GM21717 (cell line): ENCODE results near the gene SRBD1.

Experiments
- ATAC-seq: cut with Tn5 transposase; IDR thresholded peaks from one replicate; pipeline ENCODE4 v1.9.1; 2021; ENCODE audit warnings: mild to moderate bottlenecking, moderate library complexity; ENCODE audit not compliant: unreplicated experiment

SRBD1 gene

DNA sequence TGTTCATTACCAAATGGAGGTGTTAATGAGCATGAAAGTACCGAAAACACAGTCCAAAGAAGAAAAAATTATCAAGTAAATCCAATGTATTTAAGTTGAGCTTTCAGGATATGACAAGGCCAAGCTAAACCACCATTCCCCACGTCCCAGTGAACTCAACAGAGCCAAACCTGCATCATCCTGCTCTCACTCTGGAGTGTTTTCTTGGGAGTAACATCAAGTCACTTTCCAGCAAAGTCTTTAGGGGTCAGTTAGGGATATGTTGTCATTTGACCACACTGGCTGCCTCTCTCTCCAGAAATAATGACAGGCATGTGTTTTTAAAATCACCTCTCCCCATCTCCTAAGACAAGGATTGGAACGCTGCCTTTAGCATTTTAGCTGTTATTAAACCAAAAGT lies 140.5 kb downstream of the SRBD1 start:
- no peak for ATAC-seq

DNA sequence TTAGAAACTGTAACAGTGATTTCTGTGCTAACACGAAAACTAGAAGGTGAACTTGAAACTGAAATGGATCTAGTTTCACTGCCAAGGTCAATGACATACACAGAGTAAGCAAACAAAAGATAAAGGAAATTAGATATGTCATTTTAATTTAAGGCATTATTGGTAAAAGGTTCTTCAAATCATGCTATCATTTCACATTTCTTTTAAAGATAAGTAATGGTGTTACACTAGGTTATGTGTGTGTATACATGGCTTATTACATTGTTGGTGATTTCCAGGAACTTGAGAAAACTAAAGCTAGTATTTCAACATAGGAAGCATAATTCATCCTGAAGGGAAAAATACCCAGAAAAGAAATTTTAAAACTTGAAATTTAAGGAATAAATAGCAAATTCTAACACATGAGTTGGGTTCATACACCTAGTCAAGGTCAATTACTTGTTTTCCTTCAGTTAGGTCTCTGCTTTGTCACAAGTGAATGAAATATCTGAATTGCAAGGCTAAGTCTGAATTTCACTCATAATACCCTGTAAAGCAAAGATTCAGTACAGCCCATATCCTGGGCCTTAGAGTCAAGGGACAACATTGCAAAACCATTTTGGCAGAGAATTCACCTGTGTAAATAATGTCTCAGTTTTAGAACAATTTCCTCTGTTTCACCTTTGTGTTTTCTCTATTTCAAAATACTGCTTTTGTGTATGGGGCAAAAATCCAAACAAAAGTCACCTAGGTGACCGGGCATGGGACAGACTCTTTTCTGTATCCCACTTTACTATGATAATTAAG lies 141.6 kb downstream of the SRBD1 start:
- ATAC-seq, result no peak

DNA sequence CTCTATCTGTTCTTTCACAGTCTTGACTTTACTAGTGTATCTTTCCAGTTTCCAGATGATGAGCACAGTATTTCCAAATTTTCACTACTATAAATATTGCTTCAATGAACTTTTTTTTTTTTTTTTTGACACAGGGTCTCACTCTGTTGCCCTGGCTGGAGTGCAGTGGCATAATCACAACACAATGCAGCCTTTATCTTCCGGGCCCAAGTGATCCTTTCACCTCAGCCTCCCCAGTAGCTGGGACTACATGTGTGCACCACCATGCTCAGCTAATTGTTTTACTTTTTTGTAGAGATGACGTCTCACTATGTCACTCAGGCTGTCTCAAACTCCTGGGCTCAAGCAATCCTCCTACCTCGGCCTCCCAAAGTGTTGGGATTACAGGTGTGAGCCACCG lies 142.8 kb downstream of the SRBD1 start:
- ATAC-seq, result no peak

DNA sequence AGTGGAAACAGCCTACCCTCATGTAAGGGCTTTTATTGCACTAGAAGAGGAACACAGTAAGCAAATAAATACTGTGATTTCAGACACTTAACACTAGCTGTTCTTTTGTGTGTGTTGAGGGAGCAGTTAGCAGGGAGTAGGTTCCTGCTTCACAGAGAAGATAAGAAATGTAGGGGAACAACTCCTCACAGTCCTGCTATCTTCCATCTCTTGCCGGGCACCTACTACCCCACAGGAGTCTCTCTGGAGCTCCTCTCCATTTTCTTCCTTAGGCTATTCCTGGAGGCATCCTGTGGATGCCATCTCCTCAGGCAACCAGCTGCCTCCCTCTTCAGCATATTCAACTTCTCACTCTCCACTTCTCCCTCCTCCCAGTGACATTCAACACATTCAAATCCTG lies 145.0 kb downstream of the SRBD1 start:
- no peak for ATAC-seq

DNA sequence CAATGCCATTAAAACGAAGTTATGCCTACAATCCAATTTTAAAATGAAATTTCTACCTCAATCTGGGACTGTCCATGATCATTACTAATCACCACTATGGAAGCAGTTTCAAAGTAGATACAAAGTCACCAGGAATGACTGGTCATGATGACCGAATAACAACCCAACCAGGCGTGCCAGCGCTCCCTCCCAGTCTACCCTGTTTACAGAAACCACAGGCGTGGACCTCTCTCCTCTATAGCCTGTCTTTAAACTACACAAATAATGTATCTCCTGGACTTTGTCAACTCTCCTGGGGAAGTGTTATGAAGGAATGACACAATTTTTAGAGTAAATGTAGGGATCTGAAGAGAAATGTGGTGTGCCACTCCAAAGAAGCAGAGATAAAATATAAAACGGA lies 150.2 kb downstream of the SRBD1 start:
- ATAC-seq, result no peak

DNA sequence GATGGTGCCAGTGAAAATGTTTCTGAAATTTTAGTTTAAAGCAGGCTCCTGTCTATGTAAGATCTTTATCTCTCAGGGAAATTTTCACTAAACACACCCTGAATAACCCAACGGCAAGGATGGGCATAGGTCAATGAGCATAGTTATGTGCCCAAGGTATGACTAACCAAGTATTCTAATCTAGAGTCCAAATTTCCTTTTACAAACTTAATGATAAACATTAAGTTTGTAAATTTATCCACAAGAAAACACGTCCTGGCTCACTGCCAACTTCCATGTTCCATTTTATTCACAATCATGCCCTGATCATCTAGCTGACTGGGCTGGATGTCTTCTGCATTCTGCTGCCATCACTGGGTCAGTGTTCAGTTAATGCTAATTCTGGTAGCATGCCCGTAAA lies 151.2 kb downstream of the SRBD1 start:
- no peak for ATAC-seq

DNA sequence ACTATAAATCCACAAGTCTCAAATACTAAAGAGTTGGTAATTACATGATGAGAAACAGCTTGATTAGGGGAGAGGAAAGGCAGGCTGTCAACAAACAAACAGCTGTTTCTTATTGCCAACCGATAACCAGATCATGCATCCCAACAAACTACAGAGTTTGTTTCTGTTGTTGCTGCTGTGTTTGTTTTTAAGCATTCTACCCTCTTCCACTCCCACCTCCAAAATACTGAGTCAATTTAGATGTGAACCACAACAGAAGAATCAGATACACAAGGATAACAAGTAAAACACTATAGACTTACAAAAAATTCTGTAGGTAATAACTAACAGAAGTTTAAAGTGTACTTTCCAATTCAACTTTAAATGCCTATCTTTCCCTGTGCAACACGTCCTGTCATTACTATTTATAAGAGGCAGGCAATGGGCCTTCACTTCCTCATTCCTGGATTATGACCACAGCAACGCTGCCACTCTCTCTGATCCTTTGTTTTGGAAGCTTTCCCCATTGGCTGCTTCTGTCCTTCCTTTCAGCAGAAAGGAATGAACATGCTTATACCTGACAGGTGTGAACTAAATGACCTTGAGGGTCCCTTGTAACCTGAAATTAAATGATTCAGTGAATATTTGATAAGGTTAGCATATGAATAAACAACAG lies 152.0 kb downstream of the SRBD1 start:
- ATAC-seq, result no peak

DNA sequence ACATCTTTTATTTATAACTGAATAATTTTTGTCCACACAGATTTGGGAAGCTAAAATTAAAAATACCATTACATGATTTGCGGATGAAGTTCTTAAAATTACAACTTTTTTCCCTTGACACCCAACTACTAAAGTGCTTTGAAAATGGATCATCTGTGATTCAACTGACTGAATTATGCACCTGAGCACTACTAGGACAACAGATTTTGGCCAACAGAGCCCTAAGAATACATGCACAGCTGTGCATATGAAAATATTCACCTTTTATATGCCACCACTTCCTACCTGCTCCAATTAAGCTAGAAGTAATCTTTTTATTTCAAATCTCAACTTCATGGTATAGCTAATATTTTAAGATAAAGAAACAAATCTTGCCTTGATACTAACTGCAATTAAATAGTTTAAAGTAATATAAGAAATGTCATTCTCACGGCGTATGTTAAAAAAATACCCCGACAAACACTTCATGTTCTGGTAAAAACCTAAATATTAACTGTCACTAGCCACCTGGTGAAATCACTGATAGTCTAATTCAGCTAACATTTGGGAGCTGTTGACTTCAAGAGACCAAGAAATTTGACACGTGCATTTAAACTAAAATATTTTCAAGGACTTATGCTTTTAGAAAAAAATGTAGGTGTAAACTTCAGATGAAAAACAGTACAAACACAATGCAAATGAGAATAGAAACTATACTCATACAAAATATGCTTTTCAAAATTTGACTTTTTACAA lies 153.7 kb downstream of the SRBD1 start:
- no peak for ATAC-seq

DNA sequence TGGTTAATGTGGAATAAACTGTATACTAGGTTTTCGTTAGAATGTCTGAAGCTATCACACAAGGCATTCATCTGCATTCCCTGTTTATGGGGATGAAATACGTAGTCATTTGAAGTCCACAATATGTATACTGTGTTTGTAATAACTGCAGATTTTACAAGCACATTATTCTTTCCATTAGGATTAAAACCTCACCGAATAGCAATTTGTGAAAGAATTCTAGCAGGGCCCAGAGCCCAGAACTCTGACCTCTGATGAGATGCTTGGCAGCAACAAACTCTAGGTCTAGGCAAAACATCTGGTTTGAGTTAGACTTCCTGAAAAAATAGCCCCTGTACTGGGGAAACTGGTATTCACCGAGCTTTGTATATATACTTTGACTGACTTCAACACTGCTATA lies 158.2 kb downstream of the SRBD1 start:
- ATAC-seq, result no peak

DNA sequence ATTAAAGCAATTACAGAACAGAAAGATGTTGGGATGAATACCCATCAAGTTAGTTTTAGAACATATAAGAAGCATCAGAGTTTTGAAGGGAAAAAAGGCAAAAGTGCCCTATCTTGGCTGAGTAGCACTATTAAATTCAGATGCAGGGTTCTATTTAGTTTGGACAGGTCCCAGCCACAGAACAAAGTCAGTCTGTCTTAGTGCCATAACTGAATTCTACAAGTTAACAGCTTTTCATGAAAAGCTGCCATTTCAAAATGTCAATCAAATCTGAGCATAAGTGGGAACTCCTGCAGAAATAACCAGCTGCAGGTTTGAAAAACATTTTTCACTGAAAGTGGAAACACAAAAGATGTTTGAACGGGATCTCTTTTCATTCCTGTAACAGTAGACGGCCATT lies 160.4 kb downstream of the SRBD1 start:
- no peak for ATAC-seq

DNA sequence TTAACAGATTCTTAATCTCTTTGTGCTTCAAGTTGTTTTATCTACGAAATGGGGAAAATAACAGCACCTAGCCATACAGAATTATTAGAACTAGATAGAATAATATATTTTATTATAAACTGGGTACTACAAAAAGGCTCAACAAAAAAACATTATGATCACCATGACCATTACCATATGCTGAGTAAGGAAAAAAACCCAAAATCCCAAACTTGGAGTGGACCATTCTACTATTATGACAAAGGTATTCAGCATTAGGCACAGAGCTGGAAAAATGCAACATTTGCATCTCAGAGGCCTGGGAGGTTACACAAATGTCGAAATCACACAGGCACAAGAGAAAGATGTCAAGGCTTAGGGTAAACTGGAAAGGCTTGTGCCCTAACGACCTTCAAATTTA lies 162.8 kb downstream of the SRBD1 start:
- no peak for ATAC-seq

DNA sequence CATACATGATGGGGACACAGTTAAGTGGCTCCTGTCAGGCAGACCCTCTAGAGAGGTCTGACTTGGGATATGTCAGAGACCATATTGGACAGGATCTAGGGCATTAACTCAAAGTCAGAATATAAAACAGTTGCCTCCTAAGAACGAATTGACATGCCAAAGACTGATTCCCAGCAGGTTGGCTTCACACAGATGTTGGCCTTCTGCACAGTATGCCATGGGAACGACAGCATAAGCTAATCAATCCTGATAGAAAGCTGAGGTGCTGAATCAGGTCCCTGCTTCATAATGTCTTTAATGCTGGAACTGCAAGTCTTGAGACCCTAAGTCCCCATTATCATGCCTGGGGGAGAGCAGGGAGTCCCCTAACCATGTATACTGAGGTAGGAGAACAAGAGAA lies 165.1 kb downstream of the SRBD1 start:
- no peak for ATAC-seq

DNA sequence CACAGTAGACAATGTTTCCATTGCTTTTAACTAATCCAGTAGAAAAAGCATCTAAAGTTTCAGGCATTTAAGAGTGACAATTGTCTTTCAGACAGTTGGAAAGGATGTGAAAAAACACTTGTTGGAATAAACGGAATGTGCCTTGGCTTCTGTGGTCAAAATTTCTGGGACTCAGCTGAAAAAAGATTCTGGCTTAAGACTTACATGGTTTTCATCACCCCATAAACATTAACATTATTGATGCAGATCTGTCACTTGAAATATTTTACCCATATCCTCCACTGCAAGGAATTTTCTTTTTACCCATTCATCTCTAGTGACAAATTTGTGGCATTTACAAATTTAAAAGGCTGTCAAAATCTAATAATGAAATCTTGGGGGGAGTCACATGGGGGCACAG lies 166.0 kb downstream of the SRBD1 start:
- no peak for ATAC-seq

DNA sequence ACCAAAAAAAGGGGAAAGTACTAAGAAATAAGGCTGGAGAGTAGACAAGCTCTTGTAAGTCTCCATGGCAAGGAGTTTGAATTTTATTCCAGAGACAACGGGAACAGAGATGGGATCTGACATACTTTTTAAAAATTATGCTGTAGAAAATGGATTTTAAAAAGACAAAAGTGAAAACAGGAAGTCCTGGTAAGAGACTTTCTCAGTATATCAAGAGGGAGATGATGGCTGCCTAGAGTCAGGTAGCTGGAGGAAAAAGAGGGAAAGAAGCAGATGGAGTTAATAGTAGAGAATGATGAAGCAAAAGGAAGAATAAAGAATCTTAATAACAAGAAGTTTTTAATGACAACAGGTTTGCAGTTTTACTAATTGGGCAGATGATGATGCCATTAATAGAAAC lies 168.1 kb downstream of the SRBD1 start:
- no peak for ATAC-seq

DNA sequence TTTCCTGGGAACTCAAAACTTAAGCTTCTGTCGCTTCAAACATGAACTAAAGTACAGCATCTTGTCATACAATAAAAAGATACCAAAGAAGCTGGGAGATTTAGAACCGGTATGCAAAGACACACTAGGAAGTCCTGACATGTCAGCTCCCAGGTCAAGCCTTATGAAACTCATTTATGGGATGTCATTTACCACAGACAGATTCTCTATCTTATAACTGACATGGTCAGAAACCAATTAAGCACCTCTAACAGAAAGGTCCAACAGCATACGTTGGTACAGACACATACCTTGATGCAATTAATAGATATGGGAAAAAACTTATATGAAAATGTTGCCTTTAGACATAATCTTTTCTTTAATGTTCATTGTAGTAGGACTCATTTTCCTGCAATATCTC lies 169.0 kb downstream of the SRBD1 start:
- no peak for ATAC-seq

DNA sequence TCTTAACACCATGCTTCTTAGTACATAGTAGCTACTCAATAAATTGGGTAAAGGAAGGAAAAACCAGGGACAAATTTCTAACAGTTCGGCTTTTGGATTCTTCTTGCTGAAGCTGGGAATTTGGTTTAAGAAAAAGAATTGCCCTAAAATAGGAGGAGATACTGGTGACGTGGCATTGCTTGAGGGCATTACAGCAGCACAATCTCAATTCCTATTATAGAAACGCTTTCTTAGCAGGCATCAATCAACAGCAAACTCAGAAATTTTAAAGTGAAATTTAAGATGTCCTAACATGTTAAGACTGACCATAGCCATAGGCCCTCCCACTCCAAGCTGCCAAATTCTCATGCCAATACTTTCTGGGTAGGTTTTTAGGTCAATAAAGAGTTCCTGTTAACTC lies 169.5 kb downstream of the SRBD1 start:
- ATAC-seq, result no peak

DNA sequence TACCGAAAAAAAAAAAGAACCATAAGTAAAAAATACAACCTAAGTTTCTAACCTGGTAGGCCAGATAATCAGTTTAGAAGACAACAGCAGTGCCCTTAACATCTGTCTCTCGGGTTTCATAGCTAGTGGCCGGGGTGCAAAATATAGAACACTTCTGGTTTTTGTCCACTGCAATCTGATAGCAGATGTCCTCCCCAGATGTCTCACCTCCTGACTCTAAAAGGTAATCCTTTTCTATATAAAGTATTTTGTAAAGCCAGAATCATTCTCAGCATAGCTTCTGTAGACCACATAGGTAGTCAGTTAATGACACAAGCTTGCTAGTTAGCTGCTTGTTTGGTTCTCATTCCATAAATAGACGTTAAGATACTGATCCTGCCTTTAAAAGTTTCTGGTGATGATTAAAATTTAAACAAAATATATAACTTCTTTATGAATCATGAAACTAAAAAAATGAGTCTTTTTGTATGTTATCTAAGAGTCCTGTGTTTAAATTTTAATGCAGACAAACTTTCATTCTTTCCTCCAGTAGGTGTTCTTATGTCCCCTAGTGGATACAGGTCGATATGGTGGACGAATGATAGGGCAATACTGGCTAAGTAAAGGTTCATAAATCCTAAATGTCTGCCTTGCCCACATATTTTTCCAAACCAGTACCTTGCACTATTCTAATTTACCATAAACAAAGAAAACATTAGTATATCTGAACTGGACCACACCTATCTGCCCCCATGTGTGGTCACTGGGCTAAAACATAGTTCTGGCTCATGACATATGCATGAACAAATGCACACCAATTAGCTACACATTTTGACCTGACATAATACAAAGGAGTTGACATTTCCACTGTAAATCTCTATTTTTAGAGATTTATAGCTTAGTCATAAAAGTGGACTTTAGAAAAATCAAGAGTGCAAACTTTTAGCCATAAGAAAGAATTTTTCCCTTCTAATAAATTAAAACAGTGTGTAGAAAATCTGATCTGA lies 171.0 kb downstream of the SRBD1 start:
- ATAC-seq, result peak; percentile 54

DNA sequence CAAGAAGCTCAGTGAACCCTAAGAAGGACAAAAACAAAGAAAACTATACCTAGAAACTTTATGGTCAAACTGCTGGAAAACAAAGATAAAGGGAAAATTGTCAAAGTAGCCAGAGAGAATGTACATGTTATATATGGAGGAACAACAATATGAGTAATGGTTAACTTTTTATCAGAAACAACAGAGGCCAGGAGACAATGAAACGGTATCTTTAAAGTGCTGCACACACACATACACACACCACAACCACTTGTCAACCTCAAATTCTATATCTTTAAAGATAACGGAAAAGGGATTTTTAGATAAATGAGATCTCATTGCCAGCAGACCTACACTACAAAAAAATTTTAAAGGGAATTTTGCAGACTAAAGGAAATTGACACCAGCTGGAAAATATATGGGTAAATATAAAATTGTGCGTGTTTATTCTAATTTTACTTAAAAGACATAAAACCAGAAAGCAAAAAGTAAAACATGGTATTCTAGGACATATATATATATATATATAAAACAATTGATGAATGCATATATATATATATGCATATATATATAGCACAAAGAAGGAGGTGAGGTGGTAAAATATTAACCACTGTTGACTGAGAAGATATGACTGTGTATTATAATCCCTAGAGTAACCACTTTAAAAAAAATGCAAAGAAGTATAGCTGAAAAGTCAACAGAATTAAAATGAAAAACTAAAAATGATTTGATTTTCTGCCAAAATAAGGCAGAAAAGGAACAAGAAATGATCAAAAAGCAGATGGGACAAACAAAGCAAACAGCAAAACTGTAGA lies 172.0 kb downstream of the SRBD1 start:
- ATAC-seq, result no peak

DNA sequence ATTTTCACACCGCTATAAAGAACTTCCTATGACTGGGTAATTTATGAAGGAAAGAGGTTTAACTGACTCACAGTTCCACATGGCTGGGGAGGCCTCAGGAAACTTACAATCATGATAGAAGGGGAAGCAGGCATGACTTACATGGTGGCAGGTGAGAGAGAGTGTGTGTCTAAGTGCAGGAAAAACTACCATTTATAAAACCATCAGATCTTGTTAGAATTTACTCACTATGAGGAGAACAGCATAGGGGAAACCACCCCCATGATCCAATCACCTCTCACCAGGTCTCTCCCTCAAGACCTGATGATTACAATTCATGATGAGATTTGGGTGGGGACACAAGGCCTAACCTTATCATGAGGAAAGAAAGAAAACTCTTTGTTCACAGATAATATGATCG lies 174.6 kb downstream of the SRBD1 start:
- no peak for ATAC-seq

DNA sequence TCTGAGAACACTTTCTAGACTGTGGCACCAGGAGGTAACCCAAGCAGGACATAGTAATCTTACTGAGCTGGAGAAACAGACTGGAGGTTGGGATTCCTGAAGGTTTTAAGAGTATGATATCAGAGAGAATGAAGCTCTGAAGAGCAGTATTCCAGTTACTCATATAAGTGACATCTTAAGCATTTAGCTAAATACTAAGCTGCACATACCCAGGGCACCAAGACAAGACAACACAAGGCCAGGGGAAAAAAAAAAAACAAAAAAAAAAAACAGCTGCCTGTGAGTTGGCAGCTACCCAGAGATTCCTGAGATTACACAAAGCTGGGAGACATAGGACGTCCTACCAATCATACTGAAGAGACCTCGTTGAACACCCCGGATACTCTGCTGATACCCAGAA lies 175.8 kb downstream of the SRBD1 start:
- ATAC-seq, result no peak
